Lower lobe of right lung (tissue), 2 donors: ENCODE measurements around the gene MLLT10. TPM values are rescaled to one million over a fixed set of nuclear protein-coding genes. Genes with fewer than 3 reads are reported as not detected.

Experiments
- ATAC-seq, 2 donors: fragments of 200-7000 bp; cut with Tn5 transposase; one replicate each; pipeline ENCODE4 v1.9.1; 2020 to 2022; ENCODE audit warnings: mild to moderate bottlenecking in 2 of 2, moderate library complexity in 2 of 2
- DNase-seq: peaks from one replicate; pipeline ENCODE4 v3.0.0-alpha.2; 2020
- H3K27ac ChIP-seq: fragments of 200-600 bp; one replicate; pipeline ENCODE4 v1.8.0; 2022
- H3K27me3 ChIP-seq: fragments of 200-600 bp; one replicate; pipeline ENCODE4 v1.8.0; 2022; ENCODE audit warnings: low read depth
- H3K36me3 ChIP-seq: fragments of 200-600 bp; one replicate; pipeline ENCODE4 v1.8.0; 2022; ENCODE audit warnings: mild to moderate bottlenecking
- H3K4me1 ChIP-seq: fragments of 200-600 bp; one replicate; pipeline ENCODE4 v1.8.0; 2022
- H3K4me3 ChIP-seq: fragments of 200-600 bp; one replicate; pipeline ENCODE4 v1.8.0; 2022; ENCODE audit warnings: mild to moderate bottlenecking
- H3K9me3 ChIP-seq: fragments of 200-600 bp; one replicate; pipeline ENCODE4 v1.8.0; 2022
- CTCF ChIP-seq: fragments of 200-600 bp; IDR thresholded peaks from one replicate; pipeline ENCODE4 v1.8.0; 2022; ENCODE audit warnings: antibody characterized with exemption, mild to moderate bottlenecking
- intact Hi-C: fragments of 100-400 bp; cut with DNase I; formaldehyde crosslinking; loops from one replicate; pipeline ENCODE4 v1.11.0; 2022
- total RNA-seq: library from RNA; stranded (reverse); fragmentation: NEBNext Ultra II Directional; extraction: Animal tissue kit (Norgen Biotek cat#: 25700); gene quantifications from one replicate; pipeline ENCODE4 v1.2.1, GENCODE V29; 2021
- donor health status: DM: no; HTN: yes; CAD: no; lungs with severe emphysema.

The MLLT10 gene
- total RNA-seq, 1 donor from 2014 or later: 48.8 TPM

- no peak for ATAC-seq
- H3K27ac ChIP-seq: no peak overlapping the region
- H3K4me1 ChIP-seq: no peaks in the 10 kb centered on the region
- H3K27me3 ChIP-seq: no peaks in the 10 kb centered on the region
- intact Hi-C loops: no loop called here
- H3K36me3 ChIP-seq: peaks cover 12% of the 10 kb centered on the region
- no peaks in the 10 kb centered on the region for H3K9me3 ChIP-seq
- no peak for DNase-seq
- no peak for TF ChIP-seq CTCF
- no peak overlapping the region for H3K4me3 ChIP-seq
Observed at GRCh38 chr10:21688009-21688332, 153.9 kb downstream of the MLLT10 start.

GRCh38 chr10:21688870-21689269, 154.8 kb downstream of the MLLT10 start:
- Histone ChIP-seq H3K27ac (no peak overlapping the region), H3K27me3 (no peaks in the 10 kb centered on the region), H3K4me1 (no peaks in the 10 kb centered on the region), H3K36me3 (peaks cover 12% of the 10 kb centered on the region), H3K4me3 (no peak overlapping the region), H3K9me3 (no peaks in the 10 kb centered on the region)
- DNase-seq: no peak
- ATAC-seq: no peak
- intact Hi-C loops: no loop called here
- TF ChIP-seq CTCF: no peak

- peaks cover 12% of the 10 kb centered on the region for H3K36me3 ChIP-seq
- no peaks in the 10 kb centered on the region for H3K27me3 ChIP-seq
- no peak for DNase-seq
- no peak for ATAC-seq
- intact Hi-C loops: no loop called here
- H3K27ac ChIP-seq: no peak overlapping the region
- no peak for TF ChIP-seq CTCF
- H3K4me3 ChIP-seq: no peak overlapping the region
- H3K9me3 ChIP-seq: no peaks in the 10 kb centered on the region
- no peaks in the 10 kb centered on the region for H3K4me1 ChIP-seq
Observed at GRCh38 chr10:21689881-21690280, 155.8 kb downstream of the MLLT10 start.

- Histone ChIP-seq H3K4me3 (no peak overlapping the region), H3K27ac (no peak overlapping the region), H3K27me3 (no peaks in the 10 kb centered on the region), H3K36me3 (peaks cover 7% of the 10 kb centered on the region), H3K9me3 (no peaks in the 10 kb centered on the region), H3K4me1 (no peaks in the 10 kb centered on the region)
- TF ChIP-seq CTCF: no peak
- DNase-seq (no peak), ATAC-seq (no peak)
- intact Hi-C loops: no loop called here
Observed at GRCh38 chr10:21692916-21693315, 158.9 kb downstream of the MLLT10 start.

GRCh38 chr10:21693418-21693817, 159.4 kb downstream of the MLLT10 start:
- peaks cover 5% of the 10 kb centered on the region for H3K36me3 ChIP-seq
- DNase-seq (no peak), ATAC-seq (no peak)
- no peaks in the 10 kb centered on the region for H3K9me3 ChIP-seq
- no peaks in the 10 kb centered on the region for H3K4me1 ChIP-seq
- no peak overlapping the region for H3K4me3 ChIP-seq
- intact Hi-C loops: no loop called here
- TF ChIP-seq CTCF: no peak
- H3K27me3 ChIP-seq: no peaks in the 10 kb centered on the region
- no peak overlapping the region for H3K27ac ChIP-seq

- TF ChIP-seq CTCF: no peak
- Histone ChIP-seq H3K9me3 (peaks cover 3% of the 10 kb centered on the region), H3K36me3 (no peaks in the 10 kb centered on the region), H3K27ac (no peak overlapping the region), H3K4me3 (no peak overlapping the region), H3K27me3 (no peaks in the 10 kb centered on the region), H3K4me1 (no peaks in the 10 kb centered on the region)
- ATAC-seq (no peak), DNase-seq (no peak)
- intact Hi-C loops: no loop called here
Observed at GRCh38 chr10:21694631-21695030, 160.6 kb downstream of the MLLT10 start.
